Measurements from ENCODE around the gene CDK18.

Gene CDK18

DNA sequence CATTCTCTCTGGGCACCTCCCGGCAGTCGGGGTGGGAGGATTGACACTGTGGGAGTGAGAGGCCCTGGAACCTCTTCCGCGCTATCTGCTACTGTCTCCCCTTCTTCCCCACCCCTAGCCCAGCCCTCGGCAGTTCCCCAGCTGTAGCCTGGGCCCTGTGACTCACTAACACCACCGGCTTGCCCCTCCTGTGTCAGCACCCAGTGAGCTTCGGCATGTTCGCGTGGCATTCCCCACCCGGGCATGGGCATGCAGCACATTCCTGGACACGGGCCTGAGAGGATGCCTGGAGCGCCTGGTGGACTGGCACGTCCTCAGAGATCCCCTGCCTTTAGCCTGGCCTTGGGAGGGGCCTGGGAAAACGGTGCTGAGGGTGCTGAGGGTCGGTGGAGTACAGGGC, 1.3 kb downstream of the CDK18 start:
- TF ChIP-seq, protein P1, sequence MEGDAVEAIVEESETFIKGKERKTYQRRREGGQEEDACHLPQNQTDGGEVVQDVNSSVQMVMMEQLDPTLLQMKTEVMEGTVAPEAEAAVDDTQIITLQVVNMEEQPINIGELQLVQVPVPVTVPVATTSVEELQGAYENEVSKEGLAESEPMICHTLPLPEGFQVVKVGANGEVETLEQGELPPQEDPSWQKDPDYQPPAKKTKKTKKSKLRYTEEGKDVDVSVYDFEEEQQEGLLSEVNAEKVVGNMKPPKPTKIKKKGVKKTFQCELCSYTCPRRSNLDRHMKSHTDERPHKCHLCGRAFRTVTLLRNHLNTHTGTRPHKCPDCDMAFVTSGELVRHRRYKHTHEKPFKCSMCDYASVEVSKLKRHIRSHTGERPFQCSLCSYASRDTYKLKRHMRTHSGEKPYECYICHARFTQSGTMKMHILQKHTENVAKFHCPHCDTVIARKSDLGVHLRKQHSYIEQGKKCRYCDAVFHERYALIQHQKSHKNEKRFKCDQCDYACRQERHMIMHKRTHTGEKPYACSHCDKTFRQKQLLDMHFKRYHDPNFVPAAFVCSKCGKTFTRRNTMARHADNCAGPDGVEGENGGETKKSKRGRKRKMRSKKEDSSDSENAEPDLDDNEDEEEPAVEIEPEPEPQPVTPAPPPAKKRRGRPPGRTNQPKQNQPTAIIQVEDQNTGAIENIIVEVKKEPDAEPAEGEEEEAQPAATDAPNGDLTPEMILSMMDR (IDR thresholded peaks at IDR 0.05; ENCODE audit: low read depth, low read length): no peak
- Histone ChIP-seq H3K4me3 (ENCODE audit: low read depth, low read length) (no peak overlapping the region; the same call in 1 of the 2 replicates), H3K9me3 (no peaks in the 10 kb centered on the region), H3K4me1 (peaks cover 6% of the 10 kb centered on the region), H3K36me3 (no peaks in the 10 kb centered on the region), H3K27me3 (no peaks in the 10 kb centered on the region)
- DNase-seq: no peak

DNA sequence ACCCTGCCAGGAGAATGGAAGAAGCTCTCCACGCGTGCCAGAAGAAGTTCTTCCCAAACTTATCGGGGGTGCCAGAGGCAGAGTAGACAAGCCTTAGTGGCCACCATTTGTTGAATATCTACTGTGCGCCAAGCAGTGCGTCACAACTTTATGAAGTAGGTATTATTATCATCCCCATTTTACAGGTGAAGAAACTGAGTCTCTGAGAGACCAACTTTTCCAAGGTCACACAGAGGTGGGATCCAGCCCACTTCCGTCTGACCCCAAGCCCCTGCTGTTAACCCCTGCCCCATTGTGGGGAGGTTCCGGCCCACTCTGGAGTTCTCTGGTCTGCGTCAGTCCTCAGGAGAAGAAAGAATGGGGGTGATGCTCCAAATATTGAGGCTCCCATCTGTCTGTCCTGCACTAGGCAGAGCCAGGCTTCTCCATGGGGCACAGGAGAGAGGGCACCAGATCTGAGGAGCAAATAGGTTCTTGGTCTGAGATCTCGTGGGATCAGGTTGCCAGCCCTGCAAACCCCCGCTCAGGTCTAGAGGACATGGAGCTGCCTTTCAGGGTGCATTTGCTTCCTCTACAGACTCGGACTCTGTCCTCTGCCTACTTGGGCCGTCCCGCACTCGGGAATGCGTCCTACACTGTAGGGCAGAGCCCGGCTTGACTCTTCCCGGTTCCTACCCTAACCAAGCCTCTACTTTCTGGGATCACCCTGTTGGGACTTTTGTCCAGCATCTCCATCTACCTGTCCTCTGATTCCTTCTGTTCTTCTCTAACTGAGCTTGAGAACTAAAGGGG, 2.1 kb downstream of the CDK18 start:
- H3K36me3 ChIP-seq: no peaks in the 10 kb centered on the region
- H3K4me3 ChIP-seq (ENCODE audit: low read depth, low read length): no peak overlapping the region
- H3K9me3 ChIP-seq: no peaks in the 10 kb centered on the region
- H3K4me1 ChIP-seq: peaks cover 2% of the 10 kb centered on the region
- no peak for DNase-seq
- TF ChIP-seq, protein P1 (IDR thresholded peaks at IDR 0.05; ENCODE audit: low read depth, low read length): no peak
- no peaks in the 10 kb centered on the region for H3K27me3 ChIP-seq

DNA sequence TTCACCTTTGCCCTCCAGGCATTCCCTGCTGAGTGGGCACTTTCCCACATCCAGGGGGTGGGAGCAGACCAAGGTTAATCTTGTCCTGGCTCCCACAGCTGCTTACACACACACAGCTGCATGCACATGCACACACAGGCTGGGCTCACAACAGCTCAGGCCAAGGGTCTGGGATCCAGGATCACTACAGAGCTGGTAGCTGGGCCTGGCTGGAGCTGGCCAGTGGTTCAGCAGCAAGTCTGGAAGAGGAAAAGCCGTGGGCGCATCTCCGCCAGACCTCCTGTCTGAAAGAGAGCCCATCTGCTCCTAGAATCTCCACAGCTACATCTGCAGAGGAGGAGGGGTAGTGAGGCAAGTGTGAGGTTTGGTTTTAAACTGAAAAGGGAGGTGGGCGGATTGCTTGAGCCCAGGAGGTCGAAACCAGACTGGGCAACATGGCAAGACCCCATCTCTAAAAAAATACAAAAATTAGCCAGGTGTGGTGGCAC, 3.8 kb downstream of the CDK18 start:
- Histone ChIP-seq H3K27me3 (no peaks in the 10 kb centered on the region), H3K9me3 (no peaks in the 10 kb centered on the region), H3K4me1 (peaks cover 2% of the 10 kb centered on the region), H3K36me3 (no peaks in the 10 kb centered on the region), H3K4me3 (ENCODE audit: low read depth, low read length) (no peak overlapping the region; the same call in 1 of the 2 replicates)
- TF ChIP-seq, protein P1 (IDR thresholded peaks at IDR 0.05; ENCODE audit: low read depth, low read length): no peak
- DNase-seq: peak; percentile 68

DNA sequence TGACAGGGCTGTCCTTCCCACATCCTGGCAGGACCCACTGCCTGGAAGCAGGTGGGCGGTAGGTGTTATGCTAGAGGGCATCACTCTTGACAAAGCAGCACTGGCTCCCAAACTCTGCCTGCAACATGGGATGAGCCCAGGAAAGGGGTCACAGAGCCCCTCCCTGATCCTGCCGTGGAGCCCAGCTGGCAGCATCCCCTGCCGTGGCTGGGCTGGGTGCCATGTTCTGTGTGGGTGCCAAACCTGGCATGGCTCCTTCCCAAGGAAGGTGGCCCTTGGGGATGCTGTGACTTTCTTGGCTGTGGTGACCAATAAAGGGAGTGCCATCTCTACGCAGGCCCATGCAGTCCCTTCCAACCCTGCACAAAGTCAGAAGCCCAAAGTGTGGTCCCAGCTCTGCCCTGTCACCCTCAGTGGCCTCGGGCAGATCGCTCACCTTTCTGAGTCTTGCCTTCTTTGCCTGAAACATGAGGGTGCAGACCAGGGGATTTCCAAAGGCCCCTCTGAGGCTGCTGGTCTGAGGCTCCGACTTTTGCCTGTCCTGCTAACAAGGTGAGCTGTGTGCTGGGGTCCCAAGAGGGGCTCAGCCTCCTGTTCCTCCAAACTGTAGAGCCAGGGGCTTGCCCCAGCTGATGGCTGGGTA, 6.0 kb downstream of the CDK18 start:
- TF ChIP-seq, protein P1 (IDR thresholded peaks at IDR 0.05; ENCODE audit: low read depth, low read length): no peak
- Histone ChIP-seq H3K36me3 (no peaks in the 10 kb centered on the region), H3K4me1 (peaks cover 5% of the 10 kb centered on the region), H3K4me3 (ENCODE audit: low read depth, low read length) (no peak overlapping the region), H3K27me3 (no peaks in the 10 kb centered on the region), H3K9me3 (no peaks in the 10 kb centered on the region)
- DNase-seq: no peak

DNA sequence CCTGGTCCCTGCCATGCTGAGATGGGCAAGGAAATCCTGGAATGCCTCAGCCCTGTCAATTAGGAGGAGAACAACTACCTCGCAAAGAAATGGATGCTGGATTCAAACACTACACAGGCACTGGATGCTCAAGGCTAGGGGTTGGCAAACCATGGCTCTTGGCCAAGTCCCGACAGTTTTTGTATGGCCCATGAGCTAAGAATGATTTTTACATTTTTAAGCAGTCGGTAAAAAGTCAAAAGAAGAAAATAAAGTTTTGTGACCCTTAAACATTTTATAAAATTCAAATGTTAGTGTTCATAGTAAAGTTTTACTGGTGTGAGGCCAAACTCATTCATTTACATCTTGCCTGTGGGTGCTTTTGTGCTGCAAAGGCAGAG, 6.5 kb downstream of the CDK18 start:
- TF ChIP-seq, protein P1 (IDR thresholded peaks at IDR 0.05; ENCODE audit: low read depth, low read length): no peak

More for the DNA sequence above, 6.5 kb downstream of the CDK18 start:
- peaks cover 9% of the 10 kb centered on the region for H3K4me1 ChIP-seq
- H3K4me3 ChIP-seq (ENCODE audit: low read depth, low read length): no peak overlapping the region
- no peaks in the 10 kb centered on the region for H3K36me3 ChIP-seq
- no peak for DNase-seq
- no peaks in the 10 kb centered on the region for H3K27me3 ChIP-seq
- H3K9me3 ChIP-seq: no peaks in the 10 kb centered on the region

All from BE2C (cell line).